PC-9 (cell line): ENCODE measurements around the gene PUS7L. TPM values are rescaled to one million over a fixed set of nuclear protein-coding genes. Genes with fewer than 3 reads are reported as not detected.

Source experiments
- BruUV-seq: library from RNA; stranded (reverse); fragments of 400-500 nt; replicated peaks from 2 replicates; lab custom pipeline; 2021; lab: Mats Ljungman, UMichigan
- CTCF ChIA-PET: fragments of 300-600 bp; sonication (Branson Sonifier 250); formaldehyde crosslinking; loops from one replicate; lab custom pipeline; 2022; ENCODE audit warnings: antibody characterized with exemption; lab: Charles Lee
- POLR2A ChIA-PET: fragments of 300-600 bp; sonication (Branson Sonifier 250); formaldehyde crosslinking; loops from one replicate; lab custom pipeline; 2022; ENCODE audit warnings: antibody characterized with exemption; ENCODE audit not compliant: unreplicated experiment; lab: Charles Lee
- DNase-seq, 2 experiments: peaks; one replicate each; pipeline versions ENCODE4 v3.0.0 to v3.0.0-alpha.2; 2015 to 2022; ENCODE audit warnings: mixed read lengths in 1 of 2
- H2AFZ ChIP-seq: fragments of 200-600 bp; sonication (generic); 2 replicates; pipeline ENCODE4 v1.8.1; 2017; ENCODE audit warnings: antibody characterized with exemption
- H3F3A ChIP-seq: fragments of 200-600 bp; sonication (generic); 2 replicates; pipeline ENCODE4 v1.8.1; 2017; ENCODE audit warnings: antibody characterized with exemption, mild to moderate bottlenecking, low read depth; ENCODE audit not compliant: insufficient read depth
- H3K27ac ChIP-seq: fragments of 200-600 bp; sonication (generic); 2 replicates; pipeline ENCODE4 v1.6.1; 2016; ENCODE audit warnings: mixed run types
- H3K27me3 ChIP-seq: fragments of 200-600 bp; sonication (generic); 2 replicates; pipeline ENCODE4 v1.6.1; 2016; ENCODE audit warnings: low read depth, mixed run types; ENCODE audit not compliant: insufficient read depth
- H3K36me3 ChIP-seq: fragments of 200-600 bp; sonication (generic); 2 replicates; pipeline ENCODE4 v1.6.1; 2016; ENCODE audit warnings: low read depth, mixed run types
- H3K4me1 ChIP-seq: fragments of 200-600 bp; sonication (generic); replicated peaks from 2 replicates; pipeline ENCODE4 v1.6.1; 2016; ENCODE audit warnings: mixed run types; ENCODE audit not compliant: insufficient read depth
- H3K4me2 ChIP-seq: fragments of 200-600 bp; sonication (generic); 2 replicates; pipeline ENCODE4 v1.6.1; 2017; ENCODE audit warnings: mixed run types
- H3K4me3 ChIP-seq: fragments of 200-600 bp; sonication (generic); 2 replicates; pipeline ENCODE4 v1.6.1; 2016; ENCODE audit warnings: mixed run types
- H3K79me2 ChIP-seq: fragments of 200-600 bp; sonication (generic); 2 replicates; pipeline ENCODE4 v1.6.1; 2017; ENCODE audit warnings: low read depth, mixed run types
- H3K9me2 ChIP-seq: fragments of 200-600 bp; sonication (generic); 2 replicates; pipeline ENCODE4 v1.8.1; 2017; ENCODE audit warnings: mild to moderate bottlenecking; ENCODE audit not compliant: insufficient read depth
- H3K9me3 ChIP-seq: fragments of 200-600 bp; sonication (generic); 2 replicates; pipeline ENCODE4 v1.8.1; 2016; ENCODE audit warnings: low read depth; ENCODE audit not compliant: insufficient read depth
- H4K20me1 ChIP-seq: fragments of 200-600 bp; sonication (generic); 2 replicates; pipeline ENCODE4 v1.8.1; 2017; ENCODE audit not compliant: insufficient read depth
- EZH2 ChIP-seq: fragments of 200-600 bp; sonication (generic); IDR thresholded peaks from 2 replicates; pipeline ENCODE4 v1.8.0; 2017; ENCODE audit warnings: antibody characterized with exemption, low read depth
- intact Hi-C: fragments of 100-400 bp; cut with micrococcal nuclease; formaldehyde crosslinking; loops from one replicate; pipeline ENCODE4 v1.10.0; 2022; ENCODE audit not compliant: unreplicated experiment
- total RNA-seq: library from RNA; stranded (reverse); gene quantifications from 2 replicates; pipeline ENCODE4 v1.2.3, GENCODE V29; 2021
- TF ChIP-seq, protein P1 (sequence below): fragments of 200-600 bp; sonication (generic); conservative IDR thresholded peaks from 2 replicates; pipeline ENCODE4 v1.6.1; 2017; ENCODE audit warnings: mixed run types, antibody characterized with exemption, mild to moderate bottlenecking, moderate library complexity

The PUS7L gene
- total RNA-seq, 1 experiment from 2014 or later, result 15.7 TPM

DNA sequence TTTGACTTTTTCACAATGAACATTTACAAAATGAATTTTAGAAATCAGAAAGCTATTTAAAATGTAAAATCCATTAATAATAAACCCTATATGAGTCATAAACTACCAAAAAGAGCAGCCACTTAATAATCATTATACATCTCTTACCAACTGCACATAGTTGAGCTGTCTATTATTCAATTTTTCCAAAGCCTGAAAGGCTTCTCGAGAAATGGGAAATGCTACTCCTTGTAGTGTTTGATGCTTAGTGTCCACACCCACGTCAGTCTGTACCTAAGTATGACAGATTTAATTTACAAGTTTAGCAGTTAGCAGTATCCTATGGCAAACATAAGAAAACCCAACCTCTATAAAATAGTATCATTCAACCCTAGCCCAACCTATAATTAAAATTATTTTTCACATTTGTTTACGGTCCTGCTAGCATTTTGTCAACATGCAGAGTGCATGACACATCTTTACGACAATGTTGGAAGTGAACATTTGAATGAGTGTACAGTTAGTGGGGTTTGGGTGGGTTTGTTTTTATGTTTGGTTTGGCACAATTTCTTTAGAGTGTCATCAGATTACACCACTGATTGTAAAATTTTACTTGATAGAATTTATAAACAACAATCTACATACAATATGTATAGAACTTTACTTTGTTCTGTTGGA, 39.1 kb upstream of the PUS7L start:
- intact Hi-C loops, result no loop called here
- POLR2A ChIA-PET, result interaction anchor here (0.9 kb wide), 1 partner anchor 55 kb away, joined by 4 read pairs; no protein-coding TSS in a partner anchor
- TF ChIP-seq, protein P1, sequence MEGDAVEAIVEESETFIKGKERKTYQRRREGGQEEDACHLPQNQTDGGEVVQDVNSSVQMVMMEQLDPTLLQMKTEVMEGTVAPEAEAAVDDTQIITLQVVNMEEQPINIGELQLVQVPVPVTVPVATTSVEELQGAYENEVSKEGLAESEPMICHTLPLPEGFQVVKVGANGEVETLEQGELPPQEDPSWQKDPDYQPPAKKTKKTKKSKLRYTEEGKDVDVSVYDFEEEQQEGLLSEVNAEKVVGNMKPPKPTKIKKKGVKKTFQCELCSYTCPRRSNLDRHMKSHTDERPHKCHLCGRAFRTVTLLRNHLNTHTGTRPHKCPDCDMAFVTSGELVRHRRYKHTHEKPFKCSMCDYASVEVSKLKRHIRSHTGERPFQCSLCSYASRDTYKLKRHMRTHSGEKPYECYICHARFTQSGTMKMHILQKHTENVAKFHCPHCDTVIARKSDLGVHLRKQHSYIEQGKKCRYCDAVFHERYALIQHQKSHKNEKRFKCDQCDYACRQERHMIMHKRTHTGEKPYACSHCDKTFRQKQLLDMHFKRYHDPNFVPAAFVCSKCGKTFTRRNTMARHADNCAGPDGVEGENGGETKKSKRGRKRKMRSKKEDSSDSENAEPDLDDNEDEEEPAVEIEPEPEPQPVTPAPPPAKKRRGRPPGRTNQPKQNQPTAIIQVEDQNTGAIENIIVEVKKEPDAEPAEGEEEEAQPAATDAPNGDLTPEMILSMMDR, result no peak
- no peak for TF ChIP-seq EZH2
- Histone ChIP-seq H3K36me3 (peaks cover 55% of the 10 kb centered on the region), H3K27ac (no peak overlapping the region), H3K79me2 (0 out of 2 replicates have a peak, but pooled peaks cover 2% of the 10 kb centered on the region), H3K4me2 (no peak overlapping the region), H3K4me3 (no peak overlapping the region), H3K9me3 (no peaks in the 10 kb centered on the region; the same call in 1 of the 2 replicates), H3K9me2 (no peaks in the 10 kb centered on the region), H3K27me3 (no peaks in the 10 kb centered on the region), H3K4me1 (peaks cover 17% of the 10 kb centered on the region), H2AFZ (no peak overlapping the region), H4K20me1 (no peaks in the 10 kb centered on the region; the same call in 1 of the 2 replicates), H3F3A (peaks cover 37% of the 10 kb centered on the region)
- no peak for DNase-seq
- no TSS peak for BruUV-seq
- CTCF ChIA-PET, result interaction anchor here (0.6 kb wide), 1 partner anchor 1079 kb away, joined by 5 read pairs; the partner anchor contains the start of gene NELL2

DNA sequence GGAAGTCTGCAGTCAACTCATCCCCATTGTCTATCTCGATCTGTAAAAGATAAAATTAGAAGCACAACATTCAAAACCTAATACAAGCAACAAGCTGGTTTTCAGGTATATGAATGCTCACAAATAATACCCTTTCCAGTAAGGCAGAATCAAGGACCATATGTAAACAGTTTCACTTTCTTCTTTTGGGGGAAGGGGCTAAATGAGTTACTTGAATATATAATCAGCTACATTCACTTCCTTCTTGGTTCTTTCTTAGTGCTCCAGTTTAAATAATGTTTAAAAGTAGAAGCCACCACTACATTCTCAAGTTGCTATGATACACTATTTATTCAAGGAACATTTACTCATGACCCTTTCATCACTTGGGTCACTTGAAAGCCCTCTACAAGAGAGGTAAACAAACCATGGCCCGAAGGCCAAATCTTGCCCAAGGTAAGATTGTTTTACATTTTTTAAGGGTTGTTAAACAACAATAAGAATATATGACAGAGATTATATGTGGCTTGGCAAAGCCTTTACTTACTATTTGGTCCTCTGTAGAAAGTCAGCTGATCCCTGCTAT, 37.2 kb upstream of the PUS7L start:
- Histone ChIP-seq H2AFZ (no peak overlapping the region), H3K4me1 (peaks cover 17% of the 10 kb centered on the region), H3K27me3 (no peaks in the 10 kb centered on the region), H4K20me1 (no peaks in the 10 kb centered on the region; the same call in 1 of the 2 replicates), H3K4me3 (no peak overlapping the region), H3F3A (peaks cover 39% of the 10 kb centered on the region), H3K79me2 (no peaks in the 10 kb centered on the region), H3K27ac (peak overlapping the region; percentile 16), H3K9me3 (no peaks in the 10 kb centered on the region; the same call in 1 of the 2 replicates), H3K36me3 (peaks cover 39% of the 10 kb centered on the region), H3K9me2 (no peaks in the 10 kb centered on the region), H3K4me2 (peak overlapping the region; percentile 10)
- intact Hi-C loops, result no loop called here
- BruUV-seq, result no TSS peak
- DNase-seq, result peak in 1 of 2 experiments; percentile 90
- CTCF ChIA-PET, result no interaction called here
- POLR2A ChIA-PET, result no interaction called here
- TF ChIP-seq, protein P1, result no peak
- TF ChIP-seq EZH2, result no peak

DNA sequence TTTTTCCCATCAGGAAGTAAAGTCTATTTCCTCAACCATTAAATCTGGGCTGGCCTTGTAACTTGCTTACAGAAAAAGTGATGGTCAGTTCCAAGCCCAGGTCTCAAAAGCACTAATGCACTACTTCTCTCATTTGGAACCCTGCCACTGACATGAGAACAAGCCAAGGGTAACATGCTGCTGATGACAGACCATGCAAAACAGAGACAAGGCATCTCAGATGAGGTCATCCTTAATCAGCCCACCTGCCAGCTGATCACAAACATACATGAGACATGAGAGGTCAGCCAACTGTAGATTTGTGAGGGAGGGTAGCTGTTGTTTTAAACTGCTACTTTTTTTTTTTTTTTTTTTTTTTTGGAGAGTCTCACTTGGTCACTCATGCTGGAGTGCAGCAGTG, 31.4 kb upstream of the PUS7L start:
- BruUV-seq, result no TSS peak
- Histone ChIP-seq H3K4me1 (no peaks in the 10 kb centered on the region), H2AFZ (no peak overlapping the region), H3K4me3 (no peak overlapping the region), H4K20me1 (no peaks in the 10 kb centered on the region), H3K79me2 (no peaks in the 10 kb centered on the region), H3K36me3 (no peaks in the 10 kb centered on the region; the same call in 1 of the 2 replicates), H3K9me2 (no peaks in the 10 kb centered on the region), H3F3A (peaks cover 16% of the 10 kb centered on the region), H3K27ac (no peak overlapping the region), H3K9me3 (no peaks in the 10 kb centered on the region; the same call in 1 of the 2 replicates), H3K4me2 (no peak overlapping the region), H3K27me3 (no peaks in the 10 kb centered on the region)
- no peak for DNase-seq
- intact Hi-C loops, result no loop called here
- ChIA-PET POLR2A (no interaction called here), CTCF (no interaction called here)
- no peak for TF ChIP-seq EZH2
- TF ChIP-seq, protein P1, result no peak
